GF-D8 (cell line): ENCODE results near the gene PLA2G6.
"Not testable (repeated sequence)": the region's sequence is repeated elsewhere in the genome, so short reads cannot be mapped to it uniquely, and the experiment has no call there.

Experiments
- DNase-seq: peaks from one replicate; lab custom pipeline; 2025; lab: John Stamatoyannopoulos, UW

Gene PLA2G6

GRCh38 chr22:38191731-38192474, 10.3 kb upstream of the PLA2G6 start:
- DNase-seq: no peak

GRCh38 chr22:38191055-38191454, 9.4 kb upstream of the PLA2G6 start:
- no peak for DNase-seq

- DNase-seq: no peak
Observed at GRCh38 chr22:38190581-38190980, 9.0 kb upstream of the PLA2G6 start.

- DNase-seq: no peak
Observed at GRCh38 chr22:38189104-38189503, 7.5 kb upstream of the PLA2G6 start.

GRCh38 chr22:38187413-38188212, 6.0 kb upstream of the PLA2G6 start:
- DNase-seq: no peak

DNA sequence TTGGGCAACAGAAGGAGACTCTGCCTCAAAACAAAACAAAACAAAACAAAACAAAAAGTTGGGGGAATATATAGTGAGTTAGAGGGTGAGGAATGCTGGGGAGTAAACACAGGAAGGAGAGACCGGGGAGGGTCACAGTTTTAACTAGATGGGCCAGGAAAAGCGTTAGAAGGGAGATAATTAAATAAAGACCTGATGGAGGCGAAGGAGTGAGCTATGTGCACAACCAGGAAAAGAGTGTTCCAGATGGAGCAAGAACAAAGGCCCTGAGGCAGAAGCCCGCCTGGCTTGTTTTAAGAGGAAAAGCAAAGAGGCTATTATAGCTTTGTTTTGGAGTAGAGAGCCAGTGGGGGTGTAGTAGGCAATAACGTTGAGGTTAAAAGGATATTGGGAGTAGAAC, 4.8 kb upstream of the PLA2G6 start:
- DNase-seq: no peak

- no peak for DNase-seq
Observed at GRCh38 chr22:38184788-38185187, 3.2 kb upstream of the PLA2G6 start.

GRCh38 chr22:38180841-38181452, 683 bp downstream of the PLA2G6 start:
- no peak for DNase-seq

DNA sequence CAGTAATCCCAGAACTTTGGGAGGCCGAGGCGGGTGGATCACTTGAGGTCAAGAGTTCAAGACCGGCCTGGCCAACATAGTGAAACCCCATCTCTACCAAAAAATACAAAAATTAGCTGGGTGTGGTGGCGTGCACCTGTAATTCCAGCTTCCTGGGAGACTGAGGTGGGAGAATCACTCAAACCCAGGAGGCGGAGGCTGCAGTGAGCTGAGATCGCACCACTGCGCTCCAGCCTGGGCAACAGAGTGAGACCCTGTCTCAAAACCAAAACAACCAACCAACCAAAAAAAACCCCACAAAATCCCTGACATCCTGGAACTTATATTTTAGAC, 3.1 kb downstream of the PLA2G6 start:
- not testable (repeated sequence) for DNase-seq

DNA sequence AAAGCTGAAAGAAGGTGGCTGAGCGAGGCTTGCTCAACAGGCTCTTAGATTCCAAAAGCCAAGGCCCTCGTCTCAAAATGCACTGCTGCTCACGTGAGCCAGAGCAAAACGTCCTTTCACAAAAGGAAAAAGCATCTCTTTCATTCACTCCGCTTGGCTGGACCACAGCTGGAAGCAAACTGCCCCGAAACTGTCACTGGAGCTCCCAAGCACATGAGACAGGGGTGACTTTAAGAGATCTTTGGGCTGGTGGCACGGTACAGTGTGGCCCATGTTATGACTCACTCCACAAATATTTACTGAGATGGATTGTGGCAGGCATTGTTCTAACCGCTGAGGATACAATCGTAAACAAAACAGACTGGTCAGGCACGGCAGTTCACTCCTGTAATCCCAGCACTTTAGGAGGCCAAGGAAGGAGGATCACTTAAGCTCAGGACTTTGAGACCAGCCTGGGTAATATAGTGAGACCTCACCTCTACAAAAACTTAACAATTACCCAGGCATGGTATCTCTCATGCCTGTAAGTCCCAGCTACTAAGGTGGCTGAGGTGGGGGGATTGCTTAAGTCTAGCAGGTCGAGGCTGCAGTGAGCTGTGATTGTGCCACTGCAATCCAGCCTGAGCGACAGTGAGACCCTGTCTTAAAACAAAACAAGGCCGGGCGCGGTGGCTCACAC, 3.6 kb downstream of the PLA2G6 start:
- no peak for DNase-seq

- not testable (repeated sequence) for DNase-seq
Observed at GRCh38 chr22:38177571-38177925, 4.1 kb downstream of the PLA2G6 start.

DNA sequence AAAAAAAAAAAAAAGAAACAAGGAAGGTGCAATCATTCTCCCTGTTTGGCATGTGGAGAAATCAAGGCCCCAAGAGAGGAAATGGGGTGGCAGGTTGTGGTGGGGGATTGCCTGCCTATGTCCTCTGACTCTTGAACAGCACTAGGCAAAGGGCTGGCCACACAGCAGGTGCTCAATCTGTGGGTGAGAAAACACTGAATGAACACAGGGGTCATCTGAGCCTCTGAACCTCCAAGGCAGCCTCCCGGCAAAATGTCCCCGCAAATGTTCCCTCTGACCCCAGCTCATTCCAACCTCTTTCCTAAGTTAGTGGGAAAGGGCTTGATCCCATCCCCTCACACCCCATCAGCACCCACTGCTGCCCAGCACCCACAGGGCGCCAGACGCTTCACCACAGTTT, 4.6 kb downstream of the PLA2G6 start:
- peak; percentile 32 for DNase-seq

- peak; percentile 80 for DNase-seq
Observed at GRCh38 chr22:38176170-38176741, 5.4 kb downstream of the PLA2G6 start.

GRCh38 chr22:38175206-38176118, 6.2 kb downstream of the PLA2G6 start:
- no peak for DNase-seq

DNA sequence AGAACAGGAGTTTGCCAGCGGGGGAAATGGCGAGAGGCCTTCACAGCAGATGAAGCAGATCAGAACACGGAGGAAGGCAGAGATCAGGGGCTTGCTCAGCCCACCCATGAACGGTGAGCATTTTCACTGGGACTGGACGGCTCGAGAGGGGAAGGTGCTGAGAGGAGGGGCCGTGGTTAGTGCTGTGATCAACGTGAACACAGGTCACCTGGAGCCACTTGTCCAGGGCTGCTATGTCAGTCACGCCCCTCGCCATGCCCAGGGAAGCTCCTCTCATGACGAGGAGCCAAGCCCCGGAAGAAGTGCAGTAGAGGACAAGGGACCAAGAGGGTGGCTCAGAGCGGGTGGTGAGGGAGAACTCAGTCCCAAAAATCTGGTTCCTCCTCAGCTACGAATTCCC, 7.0 kb downstream of the PLA2G6 start:
- no peak for DNase-seq

DNA sequence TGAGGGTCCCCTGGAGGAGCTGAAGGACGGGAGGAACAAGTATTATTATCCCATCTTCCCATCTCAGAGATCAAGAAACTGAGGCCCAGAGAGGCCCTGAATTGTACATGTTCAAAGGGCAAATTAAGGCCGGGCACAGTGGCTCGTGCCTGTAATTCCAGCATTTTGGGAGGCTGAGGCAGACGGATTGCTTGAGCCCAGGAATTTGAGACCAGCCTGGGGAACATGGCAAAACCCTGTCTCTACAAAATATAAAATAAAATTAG, 8.1 kb downstream of the PLA2G6 start:
- DNase-seq: no peak

DNA sequence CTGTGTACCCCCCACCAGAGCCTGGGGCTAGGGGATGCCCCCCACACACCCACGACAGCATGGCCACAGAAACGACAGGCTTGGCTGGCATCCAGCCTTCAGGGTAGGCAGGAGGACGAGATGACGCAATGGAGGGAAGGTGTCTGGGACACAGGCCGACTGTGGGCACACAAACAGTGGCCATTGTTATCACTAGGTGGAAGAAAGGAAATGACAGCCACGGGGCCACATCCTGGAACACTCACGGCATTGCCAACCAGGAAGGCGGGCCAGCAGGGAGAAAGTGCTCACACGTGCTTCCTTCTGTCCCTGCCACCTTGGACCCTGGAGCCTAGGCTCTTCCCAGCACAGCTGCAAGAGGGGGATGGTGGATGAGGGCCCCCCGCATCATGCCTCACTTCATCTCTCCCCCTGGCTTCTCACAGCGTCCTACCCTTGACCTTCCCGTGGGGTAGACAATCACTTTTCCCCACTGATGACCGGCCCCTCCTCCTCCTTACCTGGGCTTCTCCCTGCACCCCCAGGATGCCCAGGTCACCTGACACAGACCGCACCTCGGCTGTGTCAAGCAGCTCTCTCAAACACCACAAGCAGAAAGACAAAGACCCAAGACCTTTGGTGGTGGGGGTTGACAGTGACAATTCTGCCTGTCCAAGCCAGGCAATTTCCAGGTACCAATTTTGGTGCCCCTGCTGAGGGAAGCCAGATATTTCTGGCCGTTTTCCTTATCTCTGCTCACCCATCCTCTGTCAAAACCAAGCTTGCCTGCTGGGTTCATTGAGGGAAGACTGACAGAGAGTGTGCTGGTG, 8.6 kb downstream of the PLA2G6 start:
- peak; percentile 38 for DNase-seq

- no peak for DNase-seq
Observed at GRCh38 chr22:38171927-38172831, 9.5 kb downstream of the PLA2G6 start.

GRCh38 chr22:38170469-38170868, 11.2 kb downstream of the PLA2G6 start:
- DNase-seq: no peak

- no peak for DNase-seq
Observed at GRCh38 chr22:38169116-38169515, 12.5 kb downstream of the PLA2G6 start.
